Activated T-helper 1 cell treated with Interleukin-2 at 50 U/mL for 16 hours (primary cell): Measurements from ENCODE around the gene CHADL.
"Not testable (repeated sequence)": the region's sequence is repeated elsewhere in the genome, so short reads cannot be mapped to it uniquely, and the experiment has no call there.

Source experiments
- DNase-seq: peaks from one replicate; pipeline ENCODE4 v3.0.0-alpha.2; 2020; ENCODE audit warnings: low read depth

Gene CHADL, protein sequence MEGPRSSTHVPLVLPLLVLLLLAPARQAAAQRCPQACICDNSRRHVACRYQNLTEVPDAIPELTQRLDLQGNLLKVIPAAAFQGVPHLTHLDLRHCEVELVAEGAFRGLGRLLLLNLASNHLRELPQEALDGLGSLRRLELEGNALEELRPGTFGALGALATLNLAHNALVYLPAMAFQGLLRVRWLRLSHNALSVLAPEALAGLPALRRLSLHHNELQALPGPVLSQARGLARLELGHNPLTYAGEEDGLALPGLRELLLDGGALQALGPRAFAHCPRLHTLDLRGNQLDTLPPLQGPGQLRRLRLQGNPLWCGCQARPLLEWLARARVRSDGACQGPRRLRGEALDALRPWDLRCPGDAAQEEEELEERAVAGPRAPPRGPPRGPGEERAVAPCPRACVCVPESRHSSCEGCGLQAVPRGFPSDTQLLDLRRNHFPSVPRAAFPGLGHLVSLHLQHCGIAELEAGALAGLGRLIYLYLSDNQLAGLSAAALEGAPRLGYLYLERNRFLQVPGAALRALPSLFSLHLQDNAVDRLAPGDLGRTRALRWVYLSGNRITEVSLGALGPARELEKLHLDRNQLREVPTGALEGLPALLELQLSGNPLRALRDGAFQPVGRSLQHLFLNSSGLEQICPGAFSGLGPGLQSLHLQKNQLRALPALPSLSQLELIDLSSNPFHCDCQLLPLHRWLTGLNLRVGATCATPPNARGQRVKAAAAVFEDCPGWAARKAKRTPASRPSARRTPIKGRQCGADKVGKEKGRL

DNA sequence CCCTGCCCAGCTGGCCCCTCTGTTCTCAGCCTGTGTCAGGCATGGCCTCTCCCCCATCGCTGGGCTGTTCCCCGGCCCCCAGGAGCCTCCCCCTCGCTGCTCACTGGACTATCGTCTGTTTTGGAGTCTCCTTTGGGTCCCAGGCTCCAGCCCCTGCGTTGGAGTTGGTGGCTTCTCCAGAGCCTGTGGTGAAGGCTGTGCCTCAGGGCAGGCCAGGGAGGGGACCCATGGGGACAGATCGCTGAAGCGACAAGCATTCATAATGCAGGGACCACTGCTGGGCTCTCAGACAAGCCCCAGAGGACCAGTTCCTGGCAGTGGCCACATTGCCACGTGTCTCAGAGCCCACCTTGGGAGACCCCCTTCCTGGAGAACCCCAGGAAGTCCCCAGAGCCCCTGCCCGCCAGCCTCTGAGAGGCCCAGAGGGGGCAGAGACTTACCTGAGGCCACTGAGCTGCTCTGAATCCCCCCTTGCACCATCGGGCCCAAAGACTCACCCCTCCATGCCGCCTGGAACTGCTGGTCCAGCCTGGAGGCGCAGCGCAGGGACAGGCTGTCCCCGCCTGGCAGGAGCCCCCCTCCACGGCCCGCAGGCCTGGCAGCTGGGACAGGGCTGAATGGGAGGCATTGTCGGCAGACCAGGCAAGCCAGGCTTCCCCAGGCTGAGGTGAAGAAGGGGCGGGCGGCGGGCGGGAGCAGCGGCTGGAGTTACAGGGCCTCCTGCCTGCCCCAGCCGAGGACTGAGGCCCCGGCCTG lies at the start of gene CHADL:
TSS of gene CHADL (minus strand) at position 555 of the 756 bp plus-strand sequence. CDS start at position 505, 50 bp downstream.
- no peak for DNase-seq

DNA sequence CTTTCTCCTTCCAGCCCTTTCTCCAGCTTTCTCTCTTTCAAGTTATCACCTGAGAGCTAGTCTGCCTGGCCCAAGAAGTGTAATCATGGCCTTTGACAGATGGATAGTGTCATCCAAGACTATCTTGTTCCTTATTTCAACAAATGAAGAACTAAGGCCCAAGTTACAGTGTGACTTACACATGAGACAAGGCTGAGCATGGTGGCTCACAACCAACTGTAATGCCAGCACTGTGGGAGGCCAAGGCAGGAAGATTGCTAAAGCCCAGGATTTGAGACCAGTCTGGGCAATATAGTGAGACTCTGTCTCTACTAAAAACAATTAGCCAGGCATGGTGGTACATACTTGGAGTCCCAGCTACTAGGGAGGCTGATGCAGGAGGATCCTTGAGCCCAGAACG lies 48.9 kb upstream of the CHADL start:
- no peak for DNase-seq

DNA sequence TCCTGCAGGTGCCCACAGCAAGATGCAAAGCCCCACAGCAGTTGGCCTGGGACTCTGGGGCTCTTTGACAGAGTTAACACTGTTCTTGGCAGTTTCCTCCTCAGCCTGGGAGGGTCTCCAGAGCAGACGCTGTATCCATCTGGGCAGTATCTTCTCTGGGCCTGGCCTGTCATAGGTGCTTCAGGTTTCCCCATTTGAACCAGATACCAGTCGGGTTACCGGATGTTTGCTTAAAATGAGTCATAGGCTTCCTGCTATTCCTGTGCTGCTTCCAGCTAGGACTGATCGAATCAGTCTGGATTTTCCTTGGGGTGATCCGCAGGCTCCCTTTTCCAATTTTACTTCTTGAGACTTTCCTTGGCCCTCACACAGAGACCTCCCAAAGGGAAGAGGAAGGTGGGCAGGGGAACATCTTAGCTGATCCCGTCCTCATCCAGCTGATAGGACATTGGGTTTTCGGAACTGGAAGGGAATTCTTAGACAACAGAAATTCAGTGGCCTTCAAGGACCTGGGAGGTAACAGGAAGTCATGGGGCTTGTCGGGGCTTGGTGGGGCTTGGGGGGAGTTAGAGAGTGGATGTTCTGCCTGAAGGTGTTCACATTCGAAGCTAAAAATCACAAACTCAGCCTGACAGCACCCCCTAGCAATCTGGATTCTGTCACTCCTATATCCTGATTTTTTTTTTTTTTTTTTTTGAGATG lies 47.7 kb upstream of the CHADL start:
- no peak for DNase-seq

DNA sequence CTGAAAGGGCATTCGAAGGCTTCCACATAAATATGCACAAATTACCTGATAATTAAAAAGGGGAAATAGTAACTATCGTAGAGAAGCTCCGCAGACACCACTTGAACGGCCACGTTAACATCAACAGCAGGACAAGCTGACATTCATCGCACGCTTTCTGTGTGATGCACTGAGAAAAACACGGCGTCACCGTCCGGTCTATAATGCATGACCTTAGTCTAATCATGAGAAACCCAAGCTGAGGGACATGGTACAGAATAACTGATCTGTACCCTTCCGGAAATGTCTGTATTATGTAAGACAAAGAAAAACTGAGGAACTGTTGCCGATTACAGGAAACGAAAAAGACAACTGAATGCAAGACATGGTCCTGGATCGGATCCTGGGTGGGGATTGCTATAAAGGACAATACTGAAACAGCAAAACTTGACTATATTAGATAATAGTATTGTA lies 45.9 kb upstream of the CHADL start:
- DNase-seq = peak; percentile 21

DNA sequence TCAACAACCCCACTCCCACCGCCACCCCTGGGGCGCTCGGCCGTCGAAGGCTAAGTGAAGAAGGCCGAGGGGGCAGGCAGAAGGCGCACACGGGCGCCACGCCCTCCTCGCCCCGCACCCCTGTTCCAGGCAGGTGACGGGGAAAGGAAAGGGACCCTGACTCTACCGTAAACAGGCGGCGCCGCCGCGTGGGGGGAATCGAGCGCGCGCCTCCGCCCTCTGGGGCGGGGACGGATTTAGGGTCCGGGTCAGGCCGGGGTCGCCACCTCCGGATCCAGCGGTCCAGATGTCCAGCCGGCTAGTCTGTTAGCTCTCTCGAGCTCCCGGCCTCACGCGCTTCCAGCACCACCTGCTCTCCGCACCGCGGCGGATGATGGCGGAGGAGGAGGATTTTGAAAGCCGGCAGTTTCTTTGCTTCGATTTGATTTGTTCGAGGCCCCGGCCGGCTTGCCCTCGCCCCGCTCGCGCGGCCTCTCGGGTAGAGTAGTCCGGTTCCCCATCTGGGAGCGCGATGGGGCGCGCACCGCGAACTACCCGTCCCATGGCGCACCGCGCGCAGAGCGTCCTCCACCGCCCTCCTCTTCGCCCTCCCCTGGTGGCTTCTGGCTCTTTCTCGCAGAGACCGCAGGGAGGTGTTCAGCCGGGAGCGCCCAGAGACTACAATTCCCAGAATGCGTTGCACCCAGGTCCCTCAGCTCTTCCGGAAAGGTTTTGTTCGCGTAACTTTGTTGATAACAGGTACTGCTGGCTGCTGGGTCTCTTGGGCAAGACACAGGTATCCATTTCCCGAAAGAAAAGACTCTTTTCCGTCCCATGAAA lies 45.3 kb upstream of the CHADL start, which contains the start of gene RANGAP1:
TSS of gene RANGAP1 (minus strand) at position 368 of the 819 bp plus-strand sequence. CDS start 5,143 bp downstream, outside the sequence.
- DNase-seq = peak; percentile 98

DNA sequence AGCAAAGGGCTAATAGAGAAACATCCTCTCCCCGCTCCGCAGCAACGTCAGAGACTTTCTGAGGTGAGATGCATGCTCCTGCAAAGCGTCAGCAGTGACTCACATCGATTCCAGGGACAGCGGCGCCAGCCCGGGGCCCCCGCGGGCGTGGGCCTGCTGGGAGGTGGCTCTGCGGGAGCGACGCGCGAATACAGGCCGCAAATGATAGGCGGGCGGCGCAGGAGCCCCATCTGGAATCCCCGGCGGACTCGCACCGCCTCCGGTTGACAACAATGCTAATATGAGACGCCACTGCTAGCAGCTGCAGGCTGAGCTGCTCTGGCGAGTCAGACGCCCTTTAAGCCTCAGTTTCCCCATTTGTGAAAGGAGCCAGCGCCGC lies 44.7 kb upstream of the CHADL start:
- peak; percentile 79 for DNase-seq

DNA sequence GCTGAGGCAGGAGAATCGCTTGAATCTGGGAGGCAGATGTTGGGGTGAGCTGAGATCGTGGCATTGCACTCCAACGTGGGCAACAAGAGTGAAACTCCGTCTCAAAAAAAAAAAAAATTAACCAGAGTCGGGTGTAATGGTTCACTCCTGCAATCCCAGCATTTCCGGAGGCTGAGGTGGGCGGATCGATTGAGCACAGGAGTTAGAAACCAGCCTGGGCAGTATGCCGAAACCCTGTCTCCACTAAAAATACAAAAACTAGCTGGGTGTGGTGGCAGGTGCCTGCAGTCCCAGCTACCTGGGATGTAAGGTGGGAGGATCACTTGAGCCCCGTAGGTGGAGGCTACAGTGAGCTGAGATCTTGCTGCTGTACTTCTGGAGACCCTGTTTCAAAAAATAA lies 43.7 kb upstream of the CHADL start:
- DNase-seq = no peak

DNA sequence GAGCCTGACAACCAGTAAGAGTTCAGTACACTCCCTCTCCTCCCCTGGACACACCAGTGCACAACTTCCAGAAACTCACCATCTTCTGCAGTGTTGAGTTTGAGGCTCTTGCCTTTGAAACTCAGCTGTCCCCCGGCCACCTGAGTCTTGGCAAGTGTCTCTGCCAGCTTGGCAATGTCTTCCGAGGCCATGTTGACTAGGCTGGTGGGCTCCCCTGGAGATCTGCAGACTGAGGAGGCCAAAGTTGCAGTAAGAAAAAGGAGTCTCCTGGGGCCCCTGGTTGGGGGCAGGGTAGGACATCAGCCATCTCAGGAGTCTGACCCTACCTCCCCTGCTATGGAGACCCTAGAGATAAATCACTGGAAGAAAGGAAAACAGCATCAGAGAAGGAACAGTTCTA lies 40.1 kb upstream of the CHADL start:
- DNase-seq = no peak

DNA sequence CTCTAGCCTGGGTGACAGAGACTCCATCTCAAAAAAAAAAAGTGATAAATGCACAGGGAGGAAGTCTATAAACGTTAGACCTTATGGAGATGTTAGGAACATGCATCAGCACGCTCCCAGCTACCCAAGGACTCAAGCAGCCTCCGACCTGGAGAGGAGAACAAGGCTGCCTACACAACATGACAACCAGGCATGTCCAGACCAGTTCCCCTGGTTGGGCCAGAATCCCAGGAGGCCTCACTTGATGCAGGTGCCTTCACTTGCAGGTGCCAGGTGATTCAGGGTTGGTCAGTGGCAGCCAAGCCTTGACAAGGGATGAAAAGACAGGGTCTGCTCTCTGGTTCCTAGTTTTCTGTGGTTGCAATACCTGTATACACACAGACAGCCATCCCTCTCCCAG lies 39.3 kb upstream of the CHADL start:
- no peak for DNase-seq

DNA sequence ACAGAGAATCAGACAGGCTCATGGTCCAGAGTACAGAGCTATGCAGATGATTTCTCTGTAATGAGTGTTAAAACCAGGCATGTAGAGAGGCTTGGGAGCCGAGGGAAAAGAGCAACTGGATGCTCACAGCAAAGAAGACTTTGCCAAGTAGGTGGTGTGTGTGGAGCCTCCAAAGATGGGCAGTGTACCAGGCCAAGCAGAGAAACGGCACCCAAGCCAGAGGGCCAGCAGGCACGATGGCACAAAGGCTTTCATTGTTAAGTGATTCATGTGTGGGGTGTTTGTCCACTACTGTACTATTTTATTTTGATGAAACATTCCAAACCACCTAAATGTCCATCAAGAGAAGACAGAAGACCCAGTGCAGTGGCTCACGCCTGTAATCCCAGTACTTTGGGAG lies 34.1 kb upstream of the CHADL start:
- no peak for DNase-seq

DNA sequence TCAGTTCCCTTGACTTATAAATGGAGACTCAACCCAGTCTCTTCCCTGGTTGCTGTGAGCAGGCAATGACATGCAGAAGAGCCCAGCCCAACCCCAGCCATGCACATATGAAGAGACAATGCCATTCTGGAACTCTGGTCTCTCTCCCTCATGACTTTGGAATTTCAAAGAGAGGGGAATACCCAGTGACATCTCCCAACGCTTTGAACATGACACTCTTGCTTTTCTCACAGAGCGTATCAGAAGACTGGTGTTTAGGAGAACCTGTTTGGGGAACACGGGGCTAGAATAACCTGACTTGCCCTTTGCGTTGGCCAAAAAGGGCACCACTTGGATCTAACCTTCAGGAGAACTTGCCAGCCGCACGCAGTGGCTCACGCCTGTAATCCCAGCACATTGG lies 32.4 kb upstream of the CHADL start:
- DNase-seq = no peak

DNA sequence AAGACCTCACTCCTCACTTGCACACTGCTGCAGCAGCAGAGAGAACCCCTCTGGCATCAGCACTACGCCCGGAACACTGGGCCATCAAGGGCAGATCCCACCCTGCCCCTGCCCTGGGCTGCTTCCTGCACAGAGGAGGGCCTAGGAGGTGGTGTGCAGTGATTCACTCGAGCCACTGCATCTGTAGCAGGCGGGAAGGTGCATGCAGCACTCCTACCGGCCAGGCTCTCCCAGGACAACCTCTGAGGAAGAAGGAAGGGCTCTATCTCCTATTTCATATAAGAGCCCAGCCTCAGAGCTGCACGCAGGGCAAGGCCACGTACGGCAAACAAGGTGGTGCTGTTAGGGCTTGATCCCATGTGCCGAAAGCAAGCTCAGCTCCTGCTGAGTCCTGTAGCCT lies 31.1 kb upstream of the CHADL start:
- DNase-seq = no peak

DNA sequence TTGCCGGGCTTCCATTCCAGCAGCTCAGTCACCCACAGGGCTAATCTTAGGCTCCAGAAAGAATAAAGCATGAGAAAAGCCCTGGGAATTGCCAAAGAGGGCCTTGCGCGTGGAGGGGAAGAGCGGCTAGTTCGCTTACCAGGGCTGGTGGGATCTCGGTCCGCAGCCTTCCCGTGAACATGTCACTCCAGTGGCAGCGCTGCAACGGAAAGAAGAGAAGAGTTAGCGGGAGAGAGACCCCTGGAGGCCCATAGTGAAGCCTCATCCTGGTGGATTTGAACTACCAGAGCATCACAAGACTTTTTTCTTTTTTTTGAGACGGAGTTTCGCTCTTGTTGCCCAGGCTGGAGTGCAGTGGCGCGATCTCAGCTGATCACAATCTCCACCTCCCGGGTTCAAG lies 27.2 kb upstream of the CHADL start:
- no peak for DNase-seq

DNA sequence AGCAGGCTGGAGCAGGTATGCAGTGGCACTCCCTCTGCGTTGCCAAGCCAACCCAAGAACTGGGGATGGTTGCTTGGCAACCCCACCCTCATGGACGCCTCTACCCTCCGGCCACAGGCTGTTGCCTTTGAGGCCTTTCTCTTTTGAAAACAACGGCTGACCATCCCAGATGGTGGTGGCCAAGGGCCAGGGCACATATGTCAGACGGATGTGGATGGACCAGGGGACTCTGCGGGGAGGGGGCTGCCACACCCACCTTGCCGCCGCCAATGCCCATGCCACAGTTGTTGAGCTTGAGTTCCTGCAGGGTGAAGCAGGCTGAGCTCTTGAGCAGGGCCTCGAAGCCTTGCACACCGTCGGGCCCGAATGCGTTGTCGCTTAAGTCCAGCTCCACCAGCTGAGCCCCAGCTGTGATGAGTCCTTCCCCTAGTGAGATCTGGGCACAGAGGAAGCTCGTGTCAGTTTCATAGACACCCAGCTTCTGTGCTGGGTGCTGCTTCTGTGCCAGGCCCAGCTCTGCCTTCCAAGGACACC lies 23.7 kb upstream of the CHADL start:
- no peak for DNase-seq

DNA sequence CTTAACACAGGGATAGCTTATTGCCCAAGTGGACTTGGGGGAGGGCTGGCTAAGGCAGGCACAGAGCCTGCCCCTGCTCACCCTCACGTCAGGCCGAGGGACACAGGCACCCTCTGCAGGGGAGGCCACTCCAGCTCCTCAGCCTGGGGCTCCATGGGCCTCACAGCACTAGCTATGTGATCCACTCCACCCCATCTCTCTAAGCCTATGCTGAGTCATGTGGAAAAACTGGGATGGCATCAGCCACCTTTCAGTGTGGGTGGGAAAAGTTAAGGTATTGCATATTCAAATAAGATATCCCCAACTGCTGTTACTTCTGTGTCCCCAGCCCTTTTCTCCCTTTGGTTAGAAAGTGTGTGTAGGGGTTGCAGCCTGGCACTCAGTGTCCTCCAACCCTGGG lies 23.0 kb upstream of the CHADL start:
- DNase-seq = no peak

DNA sequence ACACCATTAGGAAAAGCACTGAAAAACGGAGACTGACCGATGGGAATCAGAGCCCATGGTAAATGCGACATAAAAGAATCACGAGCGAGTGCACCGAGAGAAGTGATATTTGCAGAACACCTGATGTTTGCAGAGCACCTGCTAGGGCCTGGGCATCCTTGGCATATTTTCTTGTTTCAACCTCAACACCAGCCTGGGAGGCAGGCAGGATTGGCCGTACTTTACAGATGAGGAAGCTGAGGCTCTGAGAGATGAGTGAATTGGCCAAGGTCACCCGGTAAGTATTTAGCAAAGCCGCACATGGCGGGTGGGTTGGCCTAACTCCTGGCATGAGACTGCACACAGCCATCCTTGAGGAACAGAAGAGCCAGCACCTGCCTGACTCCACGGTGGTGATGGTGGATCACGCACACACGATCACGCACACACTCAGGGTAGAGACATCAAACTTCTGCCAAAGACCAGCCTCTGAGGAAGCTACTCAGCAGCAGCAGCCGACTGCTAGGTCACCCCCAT lies 21.6 kb upstream of the CHADL start:
- DNase-seq = no peak

DNA sequence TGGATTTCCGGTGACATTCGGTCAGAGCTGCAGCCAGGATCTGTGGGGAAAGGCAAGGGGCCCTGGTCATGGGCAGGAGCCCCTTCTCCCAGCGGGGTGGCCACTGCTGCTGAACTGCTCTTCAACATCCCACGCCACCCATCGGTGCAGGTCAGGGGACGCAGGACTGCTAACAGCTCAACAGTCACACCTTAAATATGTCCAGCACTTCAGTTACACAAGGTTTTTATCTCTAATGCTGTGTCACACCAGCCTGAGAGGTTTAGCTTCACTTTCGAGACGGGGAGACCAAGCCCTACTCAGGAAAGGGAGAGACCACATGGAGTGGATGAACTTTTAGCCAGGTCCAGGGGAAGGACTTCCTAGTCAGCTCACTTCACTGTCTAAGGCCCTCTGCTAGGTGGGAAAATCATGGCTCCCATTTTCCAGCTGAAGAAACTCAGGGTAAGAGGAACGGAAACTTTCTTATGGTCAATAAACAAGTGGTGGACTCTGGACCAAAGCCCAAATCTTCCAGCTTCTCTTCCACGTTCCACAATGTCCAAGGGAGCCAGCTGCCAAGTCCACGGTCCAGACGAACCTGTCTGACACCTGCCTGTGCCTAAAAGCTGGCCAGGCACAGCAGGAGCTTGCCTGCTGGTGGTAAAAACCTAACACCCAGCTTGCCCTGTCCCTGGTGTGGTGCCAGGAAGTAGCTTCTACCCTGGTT lies 21.0 kb upstream of the CHADL start:
- DNase-seq = no peak

DNA sequence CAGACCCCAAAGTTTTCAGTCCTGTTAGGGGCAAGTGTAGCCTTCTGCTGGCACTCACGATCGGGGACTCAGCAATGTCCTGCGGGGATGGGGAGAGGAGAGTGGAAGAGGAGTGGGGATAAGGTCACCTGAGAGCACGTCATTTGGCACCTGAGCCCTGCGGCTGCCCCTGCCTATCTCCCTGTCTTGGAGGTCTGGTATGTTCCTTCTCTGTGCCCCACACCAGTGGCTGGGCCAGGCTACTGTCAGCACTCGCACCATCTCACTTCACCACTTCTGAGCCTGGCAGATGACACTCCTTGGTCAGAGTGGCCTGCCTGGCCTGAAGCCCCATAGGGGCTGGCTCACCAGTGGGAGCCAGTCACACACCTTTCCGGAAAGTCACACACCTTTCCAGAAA lies 20.1 kb upstream of the CHADL start:
- DNase-seq = no peak

DNA sequence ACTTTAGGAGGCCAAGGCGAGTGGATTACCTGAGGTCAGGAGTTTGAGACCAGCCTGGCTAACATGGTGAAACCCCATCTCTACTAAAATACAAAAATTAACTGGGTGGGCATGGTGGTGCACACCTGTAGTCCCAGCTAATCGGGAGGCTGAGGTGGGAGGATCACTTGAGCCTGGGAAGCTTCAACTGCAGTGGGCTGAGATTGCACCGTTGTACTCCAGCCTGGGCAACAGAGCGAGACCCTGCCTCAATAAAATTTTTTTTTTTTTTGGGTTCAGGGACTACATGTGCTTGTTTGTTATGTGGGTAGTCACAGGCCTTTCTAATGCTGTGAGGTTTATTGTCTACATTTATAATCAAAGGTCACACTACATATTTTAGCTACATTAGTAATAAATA lies 19.0 kb upstream of the CHADL start:
- not testable (repeated sequence) for DNase-seq

DNA sequence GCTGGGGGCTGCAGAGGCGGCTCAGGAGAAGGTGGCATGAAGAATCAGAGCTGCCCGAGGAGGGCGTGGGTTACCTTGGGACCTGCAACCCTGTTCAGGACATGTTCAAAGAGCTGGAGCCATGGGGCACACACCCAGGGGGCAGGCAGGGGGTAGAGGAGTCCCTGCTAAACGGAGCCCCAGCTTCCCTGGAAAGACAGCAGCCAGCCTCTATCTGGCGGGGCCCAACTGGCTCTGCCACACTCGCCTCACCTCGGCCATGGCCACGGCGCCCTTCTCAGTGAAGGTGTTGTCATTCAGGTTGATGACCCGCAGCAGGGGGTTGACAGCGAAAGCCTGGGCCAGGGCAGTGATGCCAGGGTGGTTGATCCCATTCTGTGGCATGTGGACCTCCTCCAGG lies 17.0 kb upstream of the CHADL start:
- no peak for DNase-seq
